Activated naive CD4-positive, alpha-beta T cell treated with anti-CD3 and anti-CD28 coated beads, Interleukin-2, amount 10 ng/mL, durations not matched to agents 7 days and 5 days (primary cell): ENCODE measurements around the gene NTN4.
"Not testable (repeated sequence)": the region's sequence is repeated elsewhere in the genome, so short reads cannot be mapped to it uniquely, and the experiment has no call there.

Source experiments
- CTCF ChIA-PET: fragments of 350-600 bp; sonication (Branson Sonifier 250); formaldehyde crosslinking; loops from one replicate; lab custom pipeline; 2021; ENCODE audit warnings: antibody characterized with exemption; lab: Charles Lee
- DNase-seq: peaks from one replicate; pipeline ENCODE4 v3.0.0-alpha.2; 2020
- H3K27ac Mint-ChIP-seq: one replicate; pipeline ENCODE4 v1.8.0; 2021; ENCODE audit warnings: mild to moderate bottlenecking, moderate library complexity, mixed read lengths
- H3K27me3 Mint-ChIP-seq: one replicate; pipeline ENCODE4 v1.8.0; 2021; ENCODE audit warnings: mild to moderate bottlenecking, mixed read lengths
- H3K36me3 Mint-ChIP-seq: one replicate; pipeline ENCODE4 v1.8.0; 2021; ENCODE audit warnings: mixed read lengths
- H3K4me1 Mint-ChIP-seq: one replicate; pipeline ENCODE4 v1.8.0; 2021; ENCODE audit warnings: mixed read lengths
- H3K4me3 Mint-ChIP-seq: one replicate; pipeline ENCODE4 v1.8.0; 2021; ENCODE audit warnings: mild to moderate bottlenecking, moderate library complexity, mixed read lengths
- H3K9me3 Mint-ChIP-seq: one replicate; pipeline ENCODE4 v1.8.0; 2021; ENCODE audit warnings: mixed read lengths

Gene NTN4

GRCh38 chr12:95693689-95694088 is 96.9 kb downstream of the NTN4 start:
- Mint-ChIP-seq H3K9me3 (no peaks in the 10 kb centered on the region), H3K27ac (no peak overlapping the region), H3K27me3 (no peaks in the 10 kb centered on the region), H3K36me3 (no peaks in the 10 kb centered on the region), H3K4me1 (no peaks in the 10 kb centered on the region), H3K4me3 (no peak overlapping the region)
- CTCF ChIA-PET = no interaction called here
- no peak for DNase-seq

- H3K9me3 Mint-ChIP-seq = no peaks in the 10 kb centered on the region
- no peaks in the 10 kb centered on the region for H3K27me3 Mint-ChIP-seq
- no peaks in the 10 kb centered on the region for H3K4me1 Mint-ChIP-seq
- no peak overlapping the region for H3K27ac Mint-ChIP-seq
- CTCF ChIA-PET = no interaction called here
- H3K4me3 Mint-ChIP-seq = no peak overlapping the region
- H3K36me3 Mint-ChIP-seq = no peaks in the 10 kb centered on the region
- DNase-seq = no peak
These were observed 99.5 kb downstream of the NTN4 start for GRCh38 chr12:95690861-95691635.

- CTCF ChIA-PET = no interaction called here
- no peak overlapping the region for H3K4me3 Mint-ChIP-seq
These were observed 102.6 kb downstream of the NTN4 start for GRCh38 chr12:95687937-95688336.

DNA sequence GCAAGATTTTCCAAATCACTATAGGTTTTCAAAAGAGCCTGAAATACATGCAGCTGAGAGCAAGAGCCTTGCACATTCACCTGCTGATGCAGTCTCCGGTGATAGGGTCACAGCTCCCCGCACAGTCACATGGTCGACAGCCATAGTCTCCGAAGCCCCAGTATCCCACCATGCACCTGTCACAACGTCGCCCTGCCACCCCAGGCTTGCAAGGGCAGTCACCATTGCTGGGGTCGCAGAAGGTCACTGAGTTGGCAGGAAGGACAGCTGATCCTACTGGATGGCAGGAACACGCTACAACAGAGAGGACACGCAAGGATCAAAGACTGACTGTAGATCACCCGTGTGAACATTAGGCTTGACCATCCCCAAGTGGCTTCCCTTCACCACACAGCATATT is 107.1 kb downstream of the NTN4 start:
- CTCF ChIA-PET = no interaction called here
- no peak for DNase-seq
- Mint-ChIP-seq H3K9me3 (no peaks in the 10 kb centered on the region), H3K27me3 (no peaks in the 10 kb centered on the region), H3K4me1 (no peaks in the 10 kb centered on the region), H3K27ac (no peak overlapping the region), H3K36me3 (no peaks in the 10 kb centered on the region), H3K4me3 (no peak overlapping the region)

More at GRCh38 chr12:95687937-95688336, 102.6 kb downstream of the NTN4 start:
- Mint-ChIP-seq H3K4me1 (no peaks in the 10 kb centered on the region), H3K36me3 (no peaks in the 10 kb centered on the region), H3K9me3 (no peaks in the 10 kb centered on the region), H3K27ac (no peak overlapping the region), H3K27me3 (no peaks in the 10 kb centered on the region)
- no peak for DNase-seq

- no peaks in the 10 kb centered on the region for H3K9me3 Mint-ChIP-seq
- no peaks in the 10 kb centered on the region for H3K4me1 Mint-ChIP-seq
- no peak for DNase-seq
- no peaks in the 10 kb centered on the region for H3K36me3 Mint-ChIP-seq
- H3K27me3 Mint-ChIP-seq = no peaks in the 10 kb centered on the region
- H3K4me3 Mint-ChIP-seq = no peak overlapping the region
- no peak overlapping the region for H3K27ac Mint-ChIP-seq
- CTCF ChIA-PET = no interaction called here
These were observed 109.3 kb downstream of the NTN4 start for GRCh38 chr12:95681210-95681765.

- Mint-ChIP-seq H3K27me3 (no peaks in the 10 kb centered on the region), H3K27ac (no peak overlapping the region), H3K9me3 (no peaks in the 10 kb centered on the region), H3K36me3 (no peaks in the 10 kb centered on the region), H3K4me1 (no peaks in the 10 kb centered on the region), H3K4me3 (no peak overlapping the region)
- no peak for DNase-seq
- CTCF ChIA-PET = no interaction called here
These were observed 111.9 kb downstream of the NTN4 start for GRCh38 chr12:95678684-95679083.

- H3K9me3 Mint-ChIP-seq, H3K4me3 Mint-ChIP-seq, CTCF ChIA-PET, H3K4me1 Mint-ChIP-seq, H3K27ac Mint-ChIP-seq, H3K27me3 Mint-ChIP-seq, H3K36me3 Mint-ChIP-seq, DNase-seq: not testable (repeated sequence)
These were observed 112.8 kb downstream of the NTN4 start for GRCh38 chr12:95677782-95678181.

DNA sequence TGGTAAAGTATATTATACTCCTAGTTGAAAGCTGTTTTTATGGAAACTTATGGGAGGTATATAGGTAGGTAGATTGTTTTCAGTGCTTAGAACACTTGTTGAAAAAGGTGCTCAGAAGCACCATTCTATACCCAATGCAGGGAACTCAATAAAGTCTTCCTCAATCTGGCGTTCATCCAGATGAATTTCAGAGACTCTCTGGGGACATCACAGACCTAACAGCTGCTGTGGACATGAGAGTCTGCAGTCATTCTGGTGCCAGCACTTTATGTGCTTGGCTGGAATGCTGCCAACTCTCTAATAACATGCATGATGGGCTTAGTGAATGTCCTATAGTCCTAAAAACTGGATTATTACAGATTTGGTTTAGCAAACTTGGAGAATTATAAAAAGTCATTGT is 115.9 kb downstream of the NTN4 start:
- Mint-ChIP-seq H3K4me3 (no peak overlapping the region), H3K27me3 (no peaks in the 10 kb centered on the region), H3K9me3 (no peaks in the 10 kb centered on the region), H3K4me1 (no peaks in the 10 kb centered on the region), H3K27ac (no peak overlapping the region), H3K36me3 (no peaks in the 10 kb centered on the region)
- CTCF ChIA-PET = no interaction called here
- DNase-seq = no peak

DNA sequence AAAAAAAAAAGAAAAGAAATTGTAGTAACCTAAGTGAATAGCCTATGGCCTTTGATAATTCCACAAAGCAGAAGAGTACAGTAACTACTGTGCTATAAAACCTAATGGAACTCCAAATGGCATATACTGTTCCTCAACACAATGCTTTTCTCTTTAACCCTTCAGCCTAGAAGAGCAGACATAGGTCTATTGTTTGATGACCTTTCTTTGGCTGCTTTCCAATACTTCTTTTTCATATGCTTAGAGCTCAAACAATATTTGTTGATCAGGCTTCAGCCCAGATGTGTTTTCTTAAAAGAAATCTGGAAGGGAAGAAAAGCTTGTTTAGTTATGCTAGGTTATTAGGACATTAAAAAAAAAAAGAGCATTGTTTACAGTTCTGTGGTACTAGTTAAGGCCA is 116.4 kb downstream of the NTN4 start:
- Mint-ChIP-seq H3K9me3 (no peaks in the 10 kb centered on the region), H3K36me3 (no peaks in the 10 kb centered on the region), H3K4me3 (no peak overlapping the region), H3K27ac (no peak overlapping the region), H3K27me3 (no peaks in the 10 kb centered on the region), H3K4me1 (no peaks in the 10 kb centered on the region)
- CTCF ChIA-PET = no interaction called here
- no peak for DNase-seq

DNA sequence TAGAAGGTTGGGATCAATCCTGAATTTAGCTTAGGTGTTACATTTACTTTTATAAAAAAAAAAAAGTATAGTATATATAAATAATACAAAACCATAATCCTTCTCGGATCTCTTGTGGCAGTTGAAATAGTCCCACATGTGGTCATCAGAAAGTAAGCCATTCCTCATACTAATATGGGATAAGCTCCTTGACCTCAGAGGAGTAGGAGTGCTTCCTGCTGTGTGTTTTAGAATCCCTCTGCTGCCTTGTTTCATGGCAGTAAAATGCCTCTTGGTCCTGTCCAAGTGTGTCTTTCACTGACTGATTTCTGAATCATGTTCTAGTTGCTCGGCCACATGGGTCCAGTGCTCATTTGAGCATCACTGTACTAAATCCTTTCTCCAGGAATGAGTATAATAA is 117.0 kb downstream of the NTN4 start:
- H3K4me3 Mint-ChIP-seq = no peak overlapping the region
- H3K27me3 Mint-ChIP-seq = no peaks in the 10 kb centered on the region
- DNase-seq = no peak
- H3K36me3 Mint-ChIP-seq = no peaks in the 10 kb centered on the region
- H3K9me3 Mint-ChIP-seq = no peaks in the 10 kb centered on the region
- CTCF ChIA-PET = no interaction called here
- no peaks in the 10 kb centered on the region for H3K4me1 Mint-ChIP-seq
- H3K27ac Mint-ChIP-seq = no peak overlapping the region

- H3K4me1 Mint-ChIP-seq = no peaks in the 10 kb centered on the region
- CTCF ChIA-PET = no interaction called here
- no peak overlapping the region for H3K4me3 Mint-ChIP-seq
- no peak overlapping the region for H3K27ac Mint-ChIP-seq
- H3K27me3 Mint-ChIP-seq = no peaks in the 10 kb centered on the region
- H3K36me3 Mint-ChIP-seq = no peaks in the 10 kb centered on the region
- no peak for DNase-seq
- H3K9me3 Mint-ChIP-seq = no peaks in the 10 kb centered on the region
These were observed 118.4 kb downstream of the NTN4 start for GRCh38 chr12:95672166-95672565.

DNA sequence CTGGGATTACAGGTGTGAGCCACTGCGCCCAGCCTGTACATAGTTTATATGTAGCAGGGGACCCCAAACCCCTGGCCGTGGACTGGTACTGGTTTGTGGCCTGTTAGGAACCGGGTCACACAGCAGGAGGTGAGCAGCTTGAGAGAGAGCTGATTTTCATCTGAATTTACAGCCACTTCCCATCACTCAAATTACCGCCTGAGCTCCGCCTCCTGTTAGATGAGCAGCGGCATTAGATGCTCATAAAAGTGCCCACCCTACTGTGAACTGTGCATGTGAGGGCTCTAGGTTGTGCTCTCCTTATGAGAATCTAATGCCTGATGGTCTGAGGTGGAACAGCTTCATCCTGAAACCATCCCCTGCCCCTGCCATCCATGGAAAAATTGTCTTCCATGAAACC is 119.3 kb downstream of the NTN4 start:
- Mint-ChIP-seq H3K4me1 (no peaks in the 10 kb centered on the region), H3K27ac (no peak overlapping the region), H3K27me3 (no peaks in the 10 kb centered on the region), H3K9me3 (no peaks in the 10 kb centered on the region), H3K4me3 (no peak overlapping the region), H3K36me3 (no peaks in the 10 kb centered on the region)
- CTCF ChIA-PET = no interaction called here
- no peak for DNase-seq

GRCh38 chr12:95663525-95663924 is 127.0 kb downstream of the NTN4 start:
- Mint-ChIP-seq H3K36me3 (no peaks in the 10 kb centered on the region), H3K4me1 (no peaks in the 10 kb centered on the region), H3K27me3 (peaks cover 3% of the 10 kb centered on the region), H3K4me3 (no peak overlapping the region), H3K27ac (no peak overlapping the region), H3K9me3 (no peaks in the 10 kb centered on the region)
- no peak for DNase-seq
- CTCF ChIA-PET = no interaction called here

DNA sequence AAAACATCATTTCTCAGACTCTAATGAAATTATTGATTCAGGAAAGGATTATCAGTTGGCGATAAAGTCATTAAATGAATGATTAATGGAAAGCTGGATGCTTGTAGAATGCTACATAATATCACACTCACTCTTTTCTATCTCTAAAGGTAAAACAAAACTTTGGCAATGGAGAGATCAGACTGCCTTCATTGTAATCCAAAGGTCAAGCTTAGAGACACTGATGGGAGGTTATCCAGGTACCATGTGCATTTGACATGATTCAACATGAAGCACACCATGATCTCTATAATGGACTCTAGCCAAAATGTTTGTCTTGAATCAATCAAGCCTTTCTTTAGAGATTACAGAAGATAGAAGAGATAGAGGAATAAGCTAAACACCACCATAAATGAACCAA is 129.2 kb downstream of the NTN4 start:
- no peak overlapping the region for H3K27ac Mint-ChIP-seq
- no peak for DNase-seq

GRCh38 chr12:95658386-95658785 is 132.2 kb downstream of the NTN4 start:
- Mint-ChIP-seq H3K4me1 (no peaks in the 10 kb centered on the region), H3K9me3 (peaks cover 5% of the 10 kb centered on the region), H3K27ac (no peak overlapping the region), H3K36me3 (no peaks in the 10 kb centered on the region), H3K4me3 (no peak overlapping the region), H3K27me3 (peaks cover 3% of the 10 kb centered on the region)
- CTCF ChIA-PET = no interaction called here
- no peak for DNase-seq

More for the DNA sequence above, 129.2 kb downstream of the NTN4 start:
- CTCF ChIA-PET = no interaction called here
- no peaks in the 10 kb centered on the region for H3K4me1 Mint-ChIP-seq
- peaks cover 3% of the 10 kb centered on the region for H3K27me3 Mint-ChIP-seq
- no peaks in the 10 kb centered on the region for H3K9me3 Mint-ChIP-seq
- H3K4me3 Mint-ChIP-seq = no peak overlapping the region
- no peaks in the 10 kb centered on the region for H3K36me3 Mint-ChIP-seq
